HepG2 (cell line): ENCODE results near the gene SCYGR5. TPM values are rescaled to one million over a fixed set of nuclear protein-coding genes. Genes with fewer than 3 reads are reported as not detected.

ENCODE experiments used
- ATAC-seq: fragments of 200-7000 bp; cut with Tn5 transposase; 3 replicates; pipeline ENCODE4 v1.9.1; 2020; ENCODE audit warnings: mild to moderate bottlenecking, moderate library complexity
- BruUV-seq: library from RNA; stranded (reverse); fragments of 400-500 nt; replicated peaks from 2 replicates; lab custom pipeline; 2021; lab: Mats Ljungman, UMichigan
- CTCF ChIA-PET: fragments of 300-600 bp; formaldehyde crosslinking; extraction: SDS; loops from one replicate; lab custom pipeline; 2021; ENCODE audit warnings: low total read pairs, inconsistent platforms, low intra/inter-chr PET ratio; lab: Yijun Ruan, JAX
- POLR2A ChIA-PET: fragments of 350-600 bp; sonication (Branson Sonifier 250); formaldehyde crosslinking; loops from one replicate; lab custom pipeline; 2020; ENCODE audit warnings: antibody characterized with exemption, inconsistent platforms; lab: Yijun Ruan, JAX
- DNase-seq: peaks from one replicate; pipeline ENCODE4 v3.0.0-alpha.2; 2015; ENCODE audit warnings: low spot score
- FAIRE-seq: peaks from 3 replicates; lab custom pipeline; 2011; peaks lifted over from hg19 to GRCh38; lab: Jason Lieb, UNC
- H2AFZ ChIP-seq: one replicate; pipeline ENCODE4 v1.6.1; 2011; ENCODE audit warnings: low read length, inconsistent platforms
- H3K27ac ChIP-seq: fragments of 300-600 bp; 3 replicates; pipeline ENCODE4 v1.8.0; 2011; ENCODE audit warnings: mixed run types, mild to moderate bottlenecking, mixed read lengths, low read length, inconsistent platforms; ENCODE audit not compliant: insufficient read depth; ENCODE audit errors: extremely low read length
- H3K27me3 ChIP-seq, 2 experiments: fragments of 200-600 bp in 1 of 2; 2 replicates in 1 of 2; 3 replicates in 1 of 2; pipeline versions ENCODE4 v1.6.0 to v1.8.0; 2011; ENCODE audit warnings: low read length in 2 of 2, mild to moderate bottlenecking in 2 of 2, moderate library complexity in 2 of 2, inconsistent platforms in 1 of 2; ENCODE audit not compliant: insufficient read depth in 2 of 2, control insufficient read depth in 1 of 2
- H3K36me3 ChIP-seq, 2 experiments: fragments of 200-600 bp in 1 of 2; replicated peaks in 1 of 2; 2 replicates in 1 of 2; 3 replicates in 1 of 2; pipeline versions ENCODE4 v1.5.1 to v1.8.0; 2011; ENCODE audit warnings: low read length in 2 of 2, inconsistent platforms in 1 of 2; ENCODE audit not compliant: insufficient read depth in 2 of 2, control insufficient read depth in 1 of 2
- H3K4me1 ChIP-seq: 2 replicates; pipeline ENCODE4 v1.5.1; 2012; ENCODE audit warnings: low read length, inconsistent platforms; ENCODE audit not compliant: insufficient read depth
- H3K4me2 ChIP-seq: 2 replicates; pipeline ENCODE4 v1.6.0; 2011; ENCODE audit warnings: low read depth, low read length, inconsistent platforms
- H3K4me3 ChIP-seq, 3 experiments: fragments of 200-600 bp in 1 of 3; sonication (generic), shearing (Covaris generic) in 1 of 3; replicated peaks in 1 of 3; 2 replicates each; pipeline ENCODE4 v1.5.1; 2011 to 2016; ENCODE audit warnings: low read length in 3 of 3, inconsistent platforms in 2 of 3, low read depth in 2 of 3, mild to moderate bottlenecking in 2 of 3, control low read depth in 1 of 3, mixed read lengths in 1 of 3; ENCODE audit not compliant: insufficient read depth in 1 of 3
- H3K79me2 ChIP-seq: one replicate; pipeline ENCODE4 v1.6.1; 2011; ENCODE audit warnings: low read length, inconsistent platforms; ENCODE audit not compliant: insufficient read depth
- H3K9ac ChIP-seq: 2 replicates; pipeline ENCODE4 v1.6.0; 2011; ENCODE audit warnings: mild to moderate bottlenecking, low read depth, low read length, inconsistent platforms; ENCODE audit not compliant: insufficient read depth
- H3K9me3 ChIP-seq: 2 replicates; pipeline ENCODE4 v1.5.1; 2012; ENCODE audit warnings: mild to moderate bottlenecking, low read length
- H4K20me1 ChIP-seq: 2 replicates; pipeline ENCODE4 v1.6.0; 2011; ENCODE audit warnings: inconsistent platforms, mild to moderate bottlenecking, low read length, moderate library complexity; ENCODE audit not compliant: insufficient read depth
- BCL6 ChIP-seq: IDR thresholded peaks from 2 replicates; pipeline ENCODE4 v1.6.1; 2016; ENCODE audit warnings: missing genetic modification reagents, missing compliant biosample characterization
- BORCS8-MEF2B ChIP-seq: sonication (generic); formaldehyde crosslinking; IDR thresholded peaks from 2 replicates; pipeline ENCODE4 v1.8.0; 2022; ENCODE audit warnings: mild to moderate bottlenecking, missing genetic modification reagents
- FOXP4 ChIP-seq: sonication (generic); formaldehyde crosslinking; IDR thresholded peaks from 2 replicates; pipeline ENCODE4 v1.4.0; 2020; ENCODE audit warnings: missing genetic modification reagents
- HNF4G ChIP-seq, 2 experiments: sonication (generic) in 1 of 2; formaldehyde crosslinking in 1 of 2; IDR thresholded peaks; 2 replicates each; pipeline versions ENCODE4 v1.4.0 to v1.6.1; 2011 to 2020; ENCODE audit warnings: borderline replicate concordance in 2 of 2, low read depth in 2 of 2, mild to moderate bottlenecking in 2 of 2, low read length in 1 of 2, missing genetic modification reagents in 1 of 2, moderate library complexity in 1 of 2
- HNRNPUL1 ChIP-seq: fragments of 200-400 bp; formaldehyde crosslinking; IDR thresholded peaks from 2 replicates; pipeline ENCODE4 v1.6.1; 2017; ENCODE audit warnings: low read depth, mild to moderate bottlenecking, low read length, moderate library complexity
- IRF2 ChIP-seq: IDR thresholded peaks from 2 replicates; pipeline ENCODE4 v1.6.1; 2018; ENCODE audit warnings: missing genetic modification reagents, missing compliant biosample characterization
- NR2C2 ChIP-seq: sonication (generic); formaldehyde crosslinking; IDR thresholded peaks from 2 replicates; pipeline ENCODE4 v1.4.0; 2020; ENCODE audit warnings: missing genetic modification reagents, mild to moderate bottlenecking, moderate library complexity, borderline replicate concordance
- PITX1 ChIP-seq: sonication (generic); formaldehyde crosslinking; IDR thresholded peaks from 2 replicates; pipeline ENCODE4 v1.5.1; 2020; ENCODE audit warnings: mild to moderate bottlenecking, missing genetic modification reagents
- POGK ChIP-seq: sonication (generic); formaldehyde crosslinking; conservative IDR thresholded peaks from 2 replicates; pipeline ENCODE4 v1.8.0; 2022; ENCODE audit warnings: mild to moderate bottlenecking, moderate library complexity, missing genetic modification reagents
- RCOR2 ChIP-seq: IDR thresholded peaks from 2 replicates; pipeline ENCODE4 v1.6.1; 2016; ENCODE audit warnings: missing biosample characterization, missing genetic modification reagents
- SAP130 ChIP-seq: IDR thresholded peaks from 2 replicates; pipeline ENCODE4 v1.6.1; 2016; ENCODE audit warnings: low read depth
- SMYD3 ChIP-seq: sonication (generic); formaldehyde crosslinking; IDR thresholded peaks from 2 replicates; pipeline ENCODE4 v1.8.1; 2023; ENCODE audit warnings: mild to moderate bottlenecking, missing genetic modification reagents
- ZNF275 ChIP-seq: sonication (generic); formaldehyde crosslinking; IDR thresholded peaks from 2 replicates; pipeline ENCODE4 v1.8.0; 2022; ENCODE audit warnings: missing genetic modification reagents, mild to moderate bottlenecking, inconsistent platforms, borderline replicate concordance
- WGBS: methylation state at CpG from one replicate; pipeline ENCODE4 v1.1.6; 2017; ENCODE audit warnings: low lambda C conversion rate; 5-methylcytosine and 5-hydroxymethylcytosine counted together
- in situ Hi-C: cut with HindIII; loops from 2 replicates; pipeline ENCODE4 v1.10.0; 2017; ENCODE audit warnings: low pct_unique_long_range_greater_than_20kb; ENCODE audit not compliant: extremely low pct_ligation_motif_present
- intact Hi-C: fragments of 100-400 bp; cut with micrococcal nuclease; formaldehyde crosslinking; loops from one replicate; pipeline ENCODE4 v1.10.0; 2022; ENCODE audit not compliant: unreplicated experiment
- polyA plus RNA-seq, 8 experiments: library from polyadenylated mRNA; depleted of rRNA in 3 of 8; stranded (reverse) in 7 of 8; unstranded in 1 of 8; fragments of >200 nt; fragmentation: Illumina TruSeq in 4 of 8; extraction: Trizol in 4 of 8; gene quantifications; 2 replicates each; pipeline versions ENCODE4 v1.2.1 to v1.2.3, GENCODE V29; 2011 to 2016; ENCODE audit warnings: low read depth in 4 of 8, missing spikeins in 1 of 8, mixed read lengths in 1 of 8; ENCODE audit not compliant: insufficient read depth in 1 of 8
- total RNA-seq, 5 experiments: library from RNA; depleted of rRNA; stranded (reverse); fragments of >200 nt; fragmentation: Illumina TruSeq; extraction: Trizol; gene quantifications; 2 replicates each; pipeline ENCODE4 v1.2.3, GENCODE V29; 2016; ENCODE audit warnings: low read depth in 1 of 5
- TF ChIP-seq, protein P1 (sequence below): sonication (generic); IDR thresholded peaks from 2 replicates; pipeline ENCODE4 v1.6.1; 2016; ENCODE audit warnings: low read depth, borderline replicate concordance

The SCYGR5 gene
- total and polyA plus RNA-seq, 2 of the 13 experiments (the other 11 are each of a cell fraction or from before 2014, with no cell fraction given) = not detected

DNA sequence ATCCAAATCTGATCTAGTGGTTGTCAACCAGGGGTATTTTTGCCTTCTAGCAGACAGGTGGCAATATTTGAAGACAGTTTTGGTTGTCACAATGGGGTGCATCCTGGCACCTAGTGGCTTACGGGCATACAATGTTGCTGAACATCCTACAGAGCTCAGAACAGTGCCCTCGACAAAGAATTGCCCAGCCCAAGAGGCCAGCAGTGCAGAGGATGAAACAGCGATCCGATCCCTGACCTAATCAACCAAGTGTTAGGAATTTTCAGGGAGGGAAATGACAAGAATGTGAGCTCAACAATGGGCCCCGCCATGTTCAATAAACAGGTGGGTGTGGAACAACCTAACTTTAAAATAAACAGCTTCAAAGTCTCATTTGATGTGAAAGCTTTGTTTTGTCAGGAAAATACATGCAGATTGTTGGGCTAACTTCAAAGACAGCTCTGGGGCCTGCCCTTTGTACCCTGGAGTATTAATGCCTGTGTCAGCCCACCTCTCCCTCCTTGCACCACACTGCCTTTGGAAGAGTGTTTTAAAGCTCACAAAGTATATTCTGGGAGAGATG, 22.5 kb upstream of the SCYGR5 start:
- intact Hi-C loops = loop anchor here (1.0 to 5.0 kb wide), 3 partner anchors 122 to 172 kb away; partner anchors contain the start of genes AGFG1 and CCL20
- POLR2A ChIA-PET = interaction anchor here (1.1 to 1.4 kb wide), 6 partner anchors 14 to 305 kb away, joined by 3 to 6 read pairs (median 4); partner anchors contain the start of gene CCL20
- peak; percentile 95 for ATAC-seq
- CTCF ChIA-PET = interaction anchor here (0.8 kb wide), 1 partner anchor 9 kb away, joined by 3 read pairs; no protein-coding TSS in a partner anchor
- H3K79me2 ChIP-seq = no peaks in the 10 kb centered on the region
- H3K27ac ChIP-seq = peak overlapping the region; percentile 61
- peak overlapping the region in 1 of 3 experiments; percentile 18; a peak in 1 of 6 replicates for H3K4me3 ChIP-seq
- H3K4me1 ChIP-seq = peaks cover 38% of the 10 kb centered on the region
- no peaks in the 10 kb centered on the region for H3K36me3 ChIP-seq
- DNase-seq = peak; percentile 98
- H3K27me3 ChIP-seq = no peaks in the 10 kb centered on the region
- FAIRE-seq = peak; percentile 81
- H3K9me3 ChIP-seq = no peaks in the 10 kb centered on the region
- H3K4me2 ChIP-seq = peak overlapping the region; percentile 55
- BruUV-seq = no TSS peak
- no peaks in the 10 kb centered on the region for H4K20me1 ChIP-seq
- H2AFZ ChIP-seq = no peak overlapping the region
- in situ Hi-C loops = no loop called here
- peak overlapping the region; percentile 45; the same call in 1 of the 2 replicates for H3K9ac ChIP-seq
- 6% methylated on average over 5 of the region's 5 CpGs for WGBS
- TF ChIP-seq FOXP4 (CRISPR knock-in tag) (peak; percentile 97), HNRNPUL1 (no peak), NR2C2 (no peak), POGK (0 out of 2 replicates have a peak, but pooled peaks have one; percentile 35), SAP130 (CRISPR knock-in tag) (peak; percentile 56; the same call in 1 of the 2 replicates), PITX1 (CRISPR knock-in tag) (peak; percentile 86; the same call in 1 of the 2 replicates), ZNF275 (CRISPR knock-in tag) (no peak), SMYD3 (CRISPR knock-in tag) (0 out of 2 replicates have a peak, but pooled peaks have one; percentile 52), RCOR2 (CRISPR knock-in tag) (peak; percentile 95), BCL6 (CRISPR knock-in tag) (peak; percentile 81), HNF4G (IDR thresholded peaks at IDR 0.05; ENCODE audit: borderline replicate concordance, low read depth, low read length) (peak; percentile 93), HNF4G (CRISPR knock-in tag; IDR thresholded peaks at IDR 0.05; ENCODE audit: borderline replicate concordance, low read depth) (peak; percentile 73; the same call in 1 of the 2 replicates), BORCS8-MEF2B (CRISPR knock-in tag) (0 out of 2 replicates have a peak, but pooled peaks have one; percentile 42), IRF2 (CRISPR knock-in tag) (peak; percentile 55; the same call in 1 of the 2 replicates)
- TF ChIP-seq, protein P1, sequence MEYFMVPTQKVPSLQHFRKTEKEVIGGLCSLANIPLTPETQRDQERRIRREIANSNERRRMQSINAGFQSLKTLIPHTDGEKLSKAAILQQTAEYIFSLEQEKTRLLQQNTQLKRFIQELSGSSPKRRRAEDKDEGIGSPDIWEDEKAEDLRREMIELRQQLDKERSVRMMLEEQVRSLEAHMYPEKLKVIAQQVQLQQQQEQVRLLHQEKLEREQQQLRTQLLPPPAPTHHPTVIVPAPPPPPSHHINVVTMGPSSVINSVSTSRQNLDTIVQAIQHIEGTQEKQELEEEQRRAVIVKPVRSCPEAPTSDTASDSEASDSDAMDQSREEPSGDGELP = peak; percentile 82; the same call in 1 of the 2 replicates
